HG03039 (cell line): ENCODE measurements around the gene PARVB.

Experiments
- ATAC-seq: cut with Tn5 transposase; IDR thresholded peaks from one replicate; pipeline ENCODE4 v1.9.1; 2021; ENCODE audit warnings: mild to moderate bottlenecking, moderate library complexity; ENCODE audit not compliant: unreplicated experiment

The PARVB gene, protein sequence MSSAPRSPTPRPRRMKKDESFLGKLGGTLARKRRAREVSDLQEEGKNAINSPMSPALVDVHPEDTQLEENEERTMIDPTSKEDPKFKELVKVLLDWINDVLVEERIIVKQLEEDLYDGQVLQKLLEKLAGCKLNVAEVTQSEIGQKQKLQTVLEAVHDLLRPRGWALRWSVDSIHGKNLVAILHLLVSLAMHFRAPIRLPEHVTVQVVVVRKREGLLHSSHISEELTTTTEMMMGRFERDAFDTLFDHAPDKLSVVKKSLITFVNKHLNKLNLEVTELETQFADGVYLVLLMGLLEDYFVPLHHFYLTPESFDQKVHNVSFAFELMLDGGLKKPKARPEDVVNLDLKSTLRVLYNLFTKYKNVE

DNA sequence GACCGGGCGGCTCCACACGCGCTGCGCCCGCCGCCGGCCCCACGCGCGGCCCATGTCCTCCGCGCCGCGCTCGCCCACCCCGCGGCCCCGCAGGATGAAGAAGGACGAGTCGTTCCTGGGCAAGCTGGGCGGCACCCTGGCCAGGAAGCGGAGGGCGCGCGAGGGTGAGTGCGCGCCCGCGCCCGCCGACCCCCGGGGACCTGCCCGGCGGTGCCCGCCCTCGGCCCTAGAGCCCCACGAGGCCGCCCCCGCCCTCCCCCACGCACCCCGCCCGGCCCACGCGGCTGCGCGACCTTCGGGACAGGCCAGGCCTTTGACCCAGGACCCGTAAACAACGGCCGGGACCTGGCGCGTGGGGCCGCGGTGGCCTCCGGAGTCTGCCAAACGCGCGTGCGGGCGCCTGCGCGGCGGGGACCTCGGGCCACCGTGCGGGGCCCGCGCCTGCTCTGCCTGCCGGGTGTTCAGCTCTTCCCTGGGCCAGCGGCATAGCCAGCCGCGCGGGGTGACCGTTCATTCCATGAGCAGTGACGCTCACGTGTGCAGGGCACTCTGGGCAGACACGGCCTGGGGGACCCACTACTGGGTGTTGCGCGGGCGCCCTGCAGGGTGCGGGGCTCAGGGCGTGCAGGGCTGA is at the start of gene PARVB:
Gene PARVB, plus strand, starts transcription at position 15 of the 634 bp plus-strand sequence. Its CDS starts 38 bp downstream, at position 53.
- ATAC-seq = no peak

DNA sequence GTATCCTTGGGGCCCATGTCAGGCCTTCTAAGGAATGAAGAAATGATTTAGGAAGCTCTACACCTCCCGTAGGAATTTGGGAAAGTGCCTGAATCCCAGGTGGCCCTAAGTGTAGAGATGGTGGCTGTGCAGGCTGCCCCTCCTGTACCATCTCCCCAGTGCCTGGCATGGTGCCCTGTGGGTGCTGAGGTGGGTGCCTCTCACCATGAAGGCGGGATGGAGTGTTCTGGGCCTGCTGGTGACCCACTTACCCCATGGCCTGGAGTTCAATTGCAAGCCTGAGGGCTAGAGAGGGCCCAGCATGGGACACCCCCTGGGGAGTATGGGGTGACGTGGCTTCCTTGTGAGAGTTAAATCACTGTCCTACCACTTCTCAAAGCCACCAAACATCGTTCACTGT is 49.1 kb upstream of the PARVB start:
- ATAC-seq = no peak

DNA sequence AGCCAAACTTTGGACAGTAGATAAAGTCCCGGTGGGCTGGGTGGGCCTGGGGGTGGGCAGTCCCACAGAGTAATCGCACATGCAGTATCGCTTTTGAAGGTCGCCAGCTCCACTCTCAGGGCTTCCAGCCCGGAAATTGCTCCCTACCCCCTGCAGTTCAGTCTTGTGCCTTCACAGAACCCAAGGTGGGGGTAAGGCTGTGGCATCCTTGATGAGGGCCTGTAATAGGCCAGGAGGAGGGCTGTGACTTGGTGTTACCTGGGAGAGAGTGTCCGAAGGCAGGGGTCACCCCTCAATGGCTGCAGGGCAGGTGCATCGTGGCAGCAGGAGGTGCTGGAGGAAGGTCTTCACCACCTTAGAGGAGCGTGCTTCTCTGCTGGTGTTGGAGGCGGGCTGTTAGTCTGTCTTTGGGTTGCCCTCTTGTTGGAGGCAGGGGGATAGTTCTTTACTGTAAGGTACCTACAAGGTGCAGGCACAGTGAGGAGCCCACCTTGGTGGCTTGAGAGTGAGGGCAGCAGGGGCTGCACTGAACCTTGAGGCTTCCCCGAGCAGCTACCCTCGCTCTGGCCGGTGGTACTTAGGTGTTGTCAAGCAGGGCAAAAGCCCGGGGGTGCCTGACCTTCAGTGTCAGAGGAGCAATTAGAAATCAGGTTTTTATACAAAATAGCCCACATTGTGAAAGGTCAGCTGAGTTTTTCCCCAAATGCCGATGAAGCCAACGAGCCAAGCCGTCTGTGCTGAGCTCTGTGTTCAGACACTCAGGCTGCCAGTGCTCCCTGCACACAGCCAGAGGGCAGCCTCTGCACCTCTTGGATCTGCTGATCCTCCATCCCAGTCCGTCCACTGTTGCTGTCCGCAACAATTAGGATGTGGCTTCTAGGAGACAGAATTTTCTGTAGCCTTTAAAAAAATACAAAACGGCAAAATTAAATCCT is 47.0 kb upstream of the PARVB start:
- ATAC-seq = no peak

DNA sequence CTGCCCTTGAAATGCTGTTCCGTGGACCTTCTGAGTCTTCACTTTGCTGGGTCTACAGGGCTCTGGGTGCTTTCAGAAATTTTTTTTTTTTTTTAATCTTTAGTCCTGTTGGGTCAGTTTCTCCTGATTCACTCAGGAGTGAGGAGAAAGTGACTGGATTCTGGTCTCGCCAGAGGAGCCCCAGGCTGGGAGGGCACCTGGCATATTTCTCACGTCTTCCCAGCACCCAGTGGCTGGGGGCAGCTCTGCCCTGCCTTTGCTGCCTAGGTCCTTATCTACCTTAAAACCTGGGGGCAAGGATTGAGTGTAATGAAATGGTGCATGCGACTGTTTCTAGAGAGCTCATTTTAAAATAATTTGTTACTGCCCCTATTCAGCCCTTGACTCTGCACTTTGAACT is 45.5 kb upstream of the PARVB start:
- no peak for ATAC-seq

DNA sequence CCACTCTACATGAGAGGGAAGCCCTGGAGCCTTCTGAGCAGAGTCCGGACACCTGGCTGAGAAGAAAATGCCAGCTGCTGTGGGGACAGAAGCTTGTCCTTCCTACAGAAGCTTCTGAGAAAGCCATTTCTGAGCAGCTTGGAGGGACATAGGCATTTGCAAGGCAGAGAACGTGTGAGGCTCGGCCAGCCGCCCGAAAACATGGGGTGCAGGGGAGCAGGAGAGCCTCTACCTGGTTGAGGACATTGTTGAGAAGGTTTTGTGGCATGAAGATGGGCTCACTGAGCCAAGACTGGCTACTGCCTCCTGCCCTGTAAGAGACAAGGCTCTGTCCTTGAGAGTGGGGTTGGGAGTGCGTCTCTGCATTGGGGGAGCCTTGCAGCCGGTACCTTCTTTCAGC is 43.5 kb upstream of the PARVB start:
- no peak for ATAC-seq

DNA sequence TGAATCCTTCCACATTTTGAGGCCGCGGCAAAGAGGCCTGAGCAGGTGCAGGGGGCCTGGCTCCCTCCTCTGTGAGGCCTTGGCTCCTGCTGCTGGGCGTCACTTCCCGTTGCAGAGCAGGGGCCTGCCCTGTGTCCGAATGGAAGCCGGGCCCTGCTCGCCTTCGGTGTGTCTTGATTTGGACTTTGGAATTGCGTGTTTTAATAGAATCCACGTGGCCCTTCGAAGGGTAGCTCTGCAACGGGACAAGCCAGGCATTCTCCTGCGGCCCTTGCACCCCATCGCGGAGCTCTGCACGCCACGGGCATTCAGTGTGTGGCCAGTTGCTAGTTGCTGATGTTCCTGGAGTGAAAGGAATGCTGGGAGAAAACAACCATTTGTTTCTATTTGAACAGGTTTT is 43.1 kb upstream of the PARVB start:
- ATAC-seq = no peak

DNA sequence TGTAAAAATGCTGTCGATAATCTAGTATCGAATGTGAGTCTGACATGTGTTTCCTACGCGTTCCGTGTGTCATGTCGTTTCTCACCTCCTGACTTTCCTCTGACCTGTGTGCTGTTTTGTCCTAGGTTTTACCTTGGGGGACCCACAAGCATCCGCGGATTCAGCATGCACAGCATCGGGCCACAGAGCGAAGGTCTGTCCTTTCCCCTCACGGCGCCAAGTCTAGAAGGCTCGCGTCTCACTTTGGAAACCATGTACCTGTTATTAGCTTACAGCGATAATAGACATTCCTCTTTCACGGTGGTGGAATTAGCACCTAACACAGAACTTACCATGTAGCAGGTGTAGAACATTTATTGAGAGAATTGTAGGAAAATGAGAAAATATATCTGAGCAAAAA is 40.3 kb upstream of the PARVB start:
- ATAC-seq = no peak

DNA sequence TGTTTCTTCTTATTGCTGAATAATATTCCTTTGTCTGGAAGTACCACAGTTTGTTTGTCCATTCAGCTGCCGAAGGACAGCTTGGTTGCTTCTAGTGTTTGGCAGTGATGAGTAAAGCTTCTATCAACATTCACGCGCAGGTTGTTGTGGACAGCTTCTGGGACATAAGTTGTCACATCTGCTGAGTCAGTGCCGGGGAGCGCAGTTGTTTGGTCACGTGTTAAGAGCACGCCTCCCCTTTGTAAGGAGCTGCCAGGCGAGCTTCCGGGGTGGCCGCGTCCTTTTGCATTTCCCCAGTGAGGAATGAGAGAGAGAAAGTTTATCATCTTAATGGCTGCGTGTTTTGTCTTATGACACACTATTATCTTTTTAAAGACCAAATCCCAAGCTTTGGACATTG is 38.6 kb upstream of the PARVB start:
- ATAC-seq = no peak

DNA sequence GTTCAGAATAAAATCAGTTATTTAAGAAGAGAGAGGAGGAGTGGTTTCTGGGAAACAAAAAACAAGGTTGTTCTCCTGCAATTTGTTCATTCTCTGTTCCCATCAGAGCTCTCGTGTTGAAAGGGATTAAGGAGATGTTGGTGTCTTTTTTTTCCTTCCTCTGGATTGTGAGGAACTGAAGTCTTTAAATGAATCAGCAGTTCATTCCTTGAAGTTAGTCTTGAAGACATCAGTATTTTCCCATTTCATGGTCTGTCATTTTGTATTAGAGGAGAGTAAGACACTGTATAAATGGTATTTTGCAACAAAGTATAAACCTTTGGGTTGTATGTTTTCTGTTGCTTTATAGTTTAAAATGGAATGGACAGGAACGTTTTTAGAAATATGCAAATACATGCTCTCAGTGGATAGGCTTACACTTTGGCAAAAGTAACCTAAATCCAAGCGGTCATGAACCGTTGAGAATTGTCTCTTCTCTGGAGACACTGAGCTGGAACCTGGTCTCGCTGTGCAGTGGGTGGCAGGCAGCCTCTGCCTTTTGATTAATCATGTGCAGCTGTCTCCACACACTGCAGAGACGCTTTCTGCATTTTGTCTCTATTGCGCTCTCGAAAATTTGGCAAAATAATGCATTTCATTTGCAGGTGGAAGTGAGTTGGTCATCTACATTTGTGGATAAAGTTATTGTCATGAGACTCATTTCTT is 35.8 kb upstream of the PARVB start:
- no peak for ATAC-seq

DNA sequence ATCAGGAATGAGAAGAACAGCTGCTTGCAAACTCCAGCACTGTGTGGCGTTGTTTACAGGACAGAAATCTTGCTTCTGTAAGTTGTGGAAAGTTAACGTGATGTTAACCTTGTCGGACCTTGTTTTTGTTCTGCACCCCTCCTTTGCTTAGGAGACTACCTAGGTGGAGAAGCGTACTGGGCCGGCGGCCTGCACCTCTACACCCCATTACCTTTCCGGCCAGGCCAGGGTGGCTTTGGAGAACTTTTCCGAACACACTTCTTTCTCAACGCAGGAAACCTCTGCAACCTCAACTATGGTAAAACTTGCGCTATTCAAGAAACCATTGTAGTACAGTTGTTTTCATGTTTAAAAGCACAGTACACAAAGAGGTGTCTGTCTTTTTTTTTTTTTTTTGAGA is 35.1 kb upstream of the PARVB start:
- no peak for ATAC-seq

DNA sequence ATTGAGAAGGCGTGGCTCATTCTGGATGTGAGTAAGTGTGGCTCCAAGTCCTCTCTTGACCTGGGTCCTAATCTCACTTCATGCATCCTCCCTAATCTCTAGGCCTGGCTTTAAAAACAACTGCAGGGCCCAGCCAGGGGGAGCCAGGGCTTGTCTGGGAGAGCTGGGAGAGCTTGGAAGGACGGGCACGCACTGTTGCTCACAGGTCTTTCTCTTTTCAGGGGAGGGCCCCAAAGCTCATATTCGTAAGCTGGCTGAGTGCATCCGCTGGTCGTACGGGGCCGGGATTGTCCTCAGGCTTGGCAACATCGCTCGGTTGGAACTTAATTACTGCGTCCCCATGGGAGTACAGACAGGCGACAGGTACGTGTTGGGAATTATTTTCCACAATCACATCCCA is 34.1 kb upstream of the PARVB start:
- ATAC-seq = no peak

DNA sequence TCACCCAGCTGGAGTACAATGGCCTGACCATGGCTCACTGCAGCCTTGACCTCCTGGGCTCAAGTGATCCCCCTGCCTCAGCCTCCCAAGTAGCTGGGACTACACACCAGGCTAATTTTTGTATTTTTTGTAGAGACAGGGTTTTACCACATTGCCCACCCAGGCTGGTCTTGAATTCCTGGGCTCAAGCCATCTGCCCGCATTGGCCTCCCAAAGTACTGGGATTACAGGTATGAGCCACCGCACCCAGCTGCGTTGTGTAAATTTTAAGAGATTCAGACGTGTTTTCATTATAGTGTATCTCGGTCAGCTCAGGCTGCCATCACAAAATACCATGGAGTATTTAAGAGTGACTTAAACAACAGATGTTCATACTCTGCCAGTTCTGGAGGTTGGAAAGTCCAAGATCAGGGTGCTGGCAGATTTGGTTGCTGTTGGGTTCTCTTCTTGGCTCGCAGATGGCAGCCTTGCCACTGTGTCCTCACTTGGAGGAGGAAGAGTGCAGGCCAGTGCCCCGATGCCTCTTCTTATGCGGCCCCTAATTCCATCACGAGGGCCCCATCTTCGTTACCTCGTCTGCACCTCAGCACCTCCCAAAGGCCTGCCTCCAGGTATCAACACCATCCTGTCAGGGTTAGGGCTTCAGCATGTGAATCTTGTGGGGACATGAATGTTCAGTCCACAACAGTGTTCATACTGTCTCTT is 32.6 kb upstream of the PARVB start:
- ATAC-seq = no peak

DNA sequence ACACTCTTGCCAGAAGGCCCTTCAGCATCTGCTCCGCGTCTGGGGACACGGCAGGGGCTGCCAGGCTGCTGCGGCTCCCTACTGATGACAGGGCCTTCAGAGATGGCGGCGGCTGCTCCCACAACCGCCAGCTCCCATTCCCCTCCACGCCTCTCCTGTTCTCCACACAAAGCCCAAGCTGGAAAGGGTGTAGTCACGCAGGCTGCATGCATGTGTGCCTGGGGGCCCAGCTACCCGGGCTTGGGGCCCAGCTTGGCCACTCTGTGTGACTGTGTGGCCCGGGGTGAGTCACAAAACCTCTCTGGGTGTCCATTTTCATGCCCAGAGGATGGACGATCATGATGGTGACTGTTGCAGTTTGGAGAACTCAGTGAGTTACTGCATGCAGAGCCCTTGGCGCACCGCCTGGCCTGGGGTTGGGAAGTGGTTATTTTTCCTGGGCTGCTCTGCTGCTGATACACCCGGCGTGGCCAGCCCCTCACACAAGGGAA is 31.7 kb upstream of the PARVB start:
- ATAC-seq = no peak

DNA sequence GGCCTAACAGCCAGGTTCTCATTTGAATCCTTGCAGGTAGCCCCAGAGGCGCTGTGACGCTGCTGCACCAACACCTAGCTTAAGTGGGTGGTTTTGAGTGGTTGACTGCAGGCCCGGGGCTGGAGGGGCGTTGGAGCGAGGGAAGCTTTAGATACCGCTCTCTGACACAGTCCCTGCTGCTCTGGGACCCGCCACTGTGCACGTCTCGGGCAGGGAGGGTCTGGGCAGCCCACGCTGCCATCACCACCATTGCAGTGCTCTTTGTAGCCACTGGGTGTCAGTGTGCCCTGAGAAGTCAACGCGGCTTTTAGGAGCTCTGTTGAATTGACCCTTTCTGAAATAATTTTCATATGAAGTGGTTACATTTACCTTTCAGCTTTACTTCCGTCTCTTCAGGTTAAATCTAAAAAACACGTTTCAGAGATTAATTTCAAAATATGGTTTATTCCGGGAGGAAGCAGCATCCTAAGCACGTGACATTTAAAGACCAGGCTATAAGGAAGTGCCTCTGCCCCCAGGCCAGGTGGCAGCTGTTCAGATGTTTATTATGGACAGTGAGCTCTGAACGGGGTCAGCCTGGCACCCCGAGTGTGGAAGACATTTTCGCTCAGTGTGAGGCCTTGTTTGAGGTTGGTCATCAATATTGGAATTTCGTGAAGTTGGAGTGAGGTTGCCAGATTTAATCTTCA is 30.9 kb upstream of the PARVB start:
- no peak for ATAC-seq

DNA sequence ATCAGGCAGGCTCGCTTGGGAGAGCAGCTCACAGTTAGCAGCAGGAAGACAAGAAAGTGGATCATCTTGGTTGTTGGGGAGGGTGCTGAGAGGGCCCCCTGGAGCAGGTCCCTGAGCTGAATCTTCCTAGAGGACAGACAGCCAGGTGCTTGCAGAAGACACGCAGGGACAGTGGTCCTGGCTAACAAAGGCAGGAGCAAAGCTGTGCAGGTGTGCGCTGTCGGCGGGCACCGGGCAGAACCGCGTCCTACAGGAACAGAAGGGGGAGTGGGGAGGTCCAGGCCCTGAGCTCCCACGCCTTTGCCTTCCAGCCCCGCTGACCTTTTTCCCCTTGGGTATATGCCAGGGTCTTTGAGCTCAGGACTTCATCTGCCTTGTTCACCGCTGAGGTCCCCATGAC is 30.1 kb upstream of the PARVB start:
- no peak for ATAC-seq

DNA sequence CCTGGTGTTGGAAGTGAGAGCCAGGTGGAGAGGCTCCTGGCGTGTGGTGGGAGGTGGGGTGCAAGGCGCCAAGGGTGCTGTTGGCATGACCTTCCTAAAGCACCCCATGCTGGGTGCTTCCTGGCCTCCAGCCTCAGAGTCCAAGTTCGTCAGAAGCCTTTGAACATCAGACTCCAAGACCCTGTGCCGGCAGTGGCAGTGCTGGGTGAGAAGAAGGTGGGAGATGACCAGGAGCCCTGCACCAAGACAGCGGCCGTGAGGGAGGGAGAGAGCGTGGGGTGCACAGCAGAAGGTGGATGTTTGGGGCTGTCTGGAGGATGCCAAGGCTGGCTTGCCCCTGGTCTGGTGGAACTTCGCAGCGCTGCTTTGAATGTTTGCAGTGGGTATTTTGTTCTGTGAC is 29.7 kb upstream of the PARVB start:
- no peak for ATAC-seq

DNA sequence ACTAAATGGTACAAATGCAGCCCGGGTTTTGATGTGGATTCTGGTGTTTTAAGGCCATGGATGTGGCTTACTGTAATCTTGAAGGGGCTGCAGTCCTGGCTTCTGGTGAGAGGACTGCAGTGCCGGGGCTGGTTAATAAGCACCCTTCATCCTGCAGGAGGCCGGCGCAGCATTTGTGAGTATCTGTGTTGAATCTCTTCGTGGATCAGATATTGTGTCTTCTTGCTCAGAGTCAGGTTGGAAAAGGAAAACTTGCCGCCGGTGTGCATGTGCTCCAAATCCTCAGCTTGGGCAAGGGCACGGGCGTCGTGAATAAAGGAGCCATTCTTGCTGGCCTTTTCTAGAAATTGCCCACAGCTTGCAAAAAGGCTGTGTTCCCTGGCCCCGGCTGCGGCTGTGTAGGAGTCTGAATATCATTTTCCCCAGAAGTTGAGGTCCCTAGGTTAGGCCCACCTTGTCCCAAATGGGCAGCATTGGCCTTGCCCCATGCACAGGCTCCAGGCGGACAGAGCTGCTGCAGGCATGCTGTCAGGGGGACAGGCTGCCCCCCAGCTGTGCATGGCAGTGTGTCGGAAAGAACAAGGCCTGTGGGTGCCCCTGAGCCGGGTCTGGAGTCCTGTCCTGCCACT is 28.9 kb upstream of the PARVB start:
- ATAC-seq = no peak

DNA sequence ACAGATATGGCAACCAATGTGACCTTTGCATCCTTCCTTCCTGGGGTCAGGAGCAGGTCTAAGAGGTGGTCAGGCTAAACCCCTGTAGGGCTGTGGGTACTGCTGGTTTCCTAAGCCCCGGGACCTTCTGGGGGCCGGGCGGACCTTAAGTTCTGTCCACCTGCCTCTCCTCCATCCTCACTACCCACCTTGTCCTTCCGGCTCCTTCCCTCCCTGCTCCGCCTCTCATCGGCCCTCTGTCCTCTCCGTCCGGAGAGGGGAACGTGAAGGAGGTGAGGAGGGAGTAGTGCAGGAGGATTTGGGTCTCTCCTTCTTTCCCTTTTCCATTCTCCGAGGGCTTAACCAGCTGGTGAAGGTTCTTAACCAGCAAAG is 28.3 kb upstream of the PARVB start:
- ATAC-seq = no peak
